HEK293T (cell line): Measurements from ENCODE around the gene TBK1.
"Not testable (repeated sequence)": the region's sequence is repeated elsewhere in the genome, so short reads cannot be mapped to it uniquely, and the experiment has no call there.

ENCODE experiments used
- CTCF ChIA-PET: fragments of 350-600 bp; formaldehyde crosslinking; extraction: SDS; loops from one replicate; lab custom pipeline; 2021; ENCODE audit warnings: antibody characterized with exemption, inconsistent platforms; lab: Yijun Ruan, JAX
- POLR2A ChIA-PET: fragments of 350-600 bp; formaldehyde crosslinking; extraction: SDS; loops from one replicate; lab custom pipeline; 2020; ENCODE audit warnings: antibody characterized with exemption, inconsistent platforms; lab: Yijun Ruan, JAX
- DNase-seq: peaks from one replicate; pipeline ENCODE4 v3.0.0; 2012; ENCODE audit warnings: mixed read lengths; ENCODE audit errors: extremely low spot score
- ARNT ChIP-seq: fragments of 450-650 bp; IDR thresholded peaks from 2 replicates; pipeline ENCODE4 v1.6.1; 2017; ENCODE audit warnings: mild to moderate bottlenecking
- BHLHE40 ChIP-seq: fragments of 450-650 bp; IDR thresholded peaks from 2 replicates; pipeline ENCODE4 v1.6.1; 2016; ENCODE audit warnings: mild to moderate bottlenecking, moderate library complexity, borderline replicate concordance
- CTBP1 ChIP-seq: fragments of 450-650 bp; IDR thresholded peaks from 2 replicates; pipeline ENCODE4 v1.6.1; 2016; ENCODE audit warnings: borderline replicate concordance
- ELF4 ChIP-seq: fragments of 450-650 bp; IDR thresholded peaks from 2 replicates; pipeline ENCODE4 v1.6.1; 2017; ENCODE audit warnings: antibody characterized with exemption
- FOXA1 ChIP-seq: fragments of 450-650 bp; IDR thresholded peaks from 2 replicates; pipeline ENCODE4 v1.6.1; 2016; ENCODE audit warnings: mild to moderate bottlenecking
- FOXK2 ChIP-seq: fragments of 450-650 bp; IDR thresholded peaks from 2 replicates; pipeline ENCODE4 v1.6.1; 2016; ENCODE audit warnings: mild to moderate bottlenecking
- FOXM1 ChIP-seq: fragments of 450-650 bp; IDR thresholded peaks from 2 replicates; pipeline ENCODE4 v1.6.1; 2017; ENCODE audit warnings: mild to moderate bottlenecking, borderline replicate concordance
- HDGF ChIP-seq: fragments of 450-650 bp; IDR thresholded peaks from 2 replicates; pipeline ENCODE4 v1.6.1; 2017; ENCODE audit warnings: antibody characterized with exemption, borderline replicate concordance
- L3MBTL2 ChIP-seq: fragments of 450-650 bp; conservative IDR thresholded peaks from 2 replicates; pipeline ENCODE4 v1.6.1; 2016; ENCODE audit warnings: mild to moderate bottlenecking
- LEF1 ChIP-seq: fragments of 450-650 bp; IDR thresholded peaks from 2 replicates; pipeline ENCODE4 v1.6.1; 2017; ENCODE audit warnings: mild to moderate bottlenecking, borderline replicate concordance
- NFRKB ChIP-seq: fragments of 450-650 bp; IDR thresholded peaks from 2 replicates; pipeline ENCODE4 v1.6.1; 2016; ENCODE audit warnings: mild to moderate bottlenecking, moderate library complexity
- SP1 ChIP-seq: fragments of 450-650 bp; IDR thresholded peaks from 2 replicates; pipeline ENCODE4 v1.6.1; 2017
- SUZ12 ChIP-seq: fragments of 450-650 bp; IDR thresholded peaks from 2 replicates; pipeline ENCODE4 v1.6.1; 2016; ENCODE audit warnings: mild to moderate bottlenecking
- TARDBP ChIP-seq: fragments of 450-650 bp; IDR thresholded peaks from 2 replicates; pipeline ENCODE4 v1.6.1; 2016
- ZNF384 ChIP-seq: fragments of 450-650 bp; IDR thresholded peaks from 2 replicates; pipeline ENCODE4 v1.6.1; 2016
- TF ChIP-seq, protein P1 (sequence below): fragments of 450-650 bp; IDR thresholded peaks from 2 replicates; pipeline ENCODE4 v1.6.1; 2016

TBK1 gene

GRCh38 chr12:64538121-64538520 is 86.2 kb downstream of the TBK1 start:
- POLR2A ChIA-PET = no interaction called here

DNA sequence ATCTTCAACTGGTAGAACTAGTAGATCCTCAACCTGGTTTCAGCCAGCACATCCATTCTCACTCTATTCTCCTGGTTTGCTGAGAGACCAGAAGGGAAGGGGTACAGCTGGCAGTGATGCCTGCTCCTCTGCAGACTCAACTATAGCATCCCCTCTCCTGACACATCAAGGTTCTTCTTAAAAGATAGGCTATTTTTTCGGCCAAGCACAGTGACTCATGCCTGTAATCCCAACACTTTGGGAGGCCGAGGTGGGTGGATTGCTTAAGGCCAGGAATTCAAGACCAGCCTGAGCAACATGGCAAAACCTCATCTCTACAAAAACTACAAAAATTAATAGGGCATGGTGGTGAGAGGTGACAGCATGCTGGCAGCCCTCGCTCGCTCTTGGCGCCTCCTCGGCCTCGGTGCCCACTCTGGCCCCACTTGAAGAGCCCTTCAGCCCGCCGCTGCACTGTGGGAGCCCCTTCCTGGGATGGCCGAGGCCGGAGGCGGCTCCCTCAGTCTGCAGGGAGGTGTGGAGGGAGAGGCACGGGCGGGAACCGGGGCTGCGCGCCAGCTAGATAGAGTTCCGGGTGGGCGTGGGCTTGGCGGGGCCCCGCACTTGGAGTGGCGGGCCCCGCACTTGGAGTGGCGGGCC is 90.6 kb downstream of the TBK1 start:
- POLR2A ChIA-PET, CTCF ChIA-PET, DNase-seq: not testable (repeated sequence)

More at GRCh38 chr12:64538121-64538520, 86.2 kb downstream of the TBK1 start:
- CTCF ChIA-PET = interaction anchor here (0.8 to 1.7 kb wide), 2 partner anchors 11 to 160 kb away, joined by 3 to 7 read pairs; no protein-coding TSS in a partner anchor
- TF ChIP-seq FOXM1 = no peak
- no peak for TF ChIP-seq ELF4
- no peak for TF ChIP-seq ZNF384
- TF ChIP-seq ARNT = no peak
- TF ChIP-seq HDGF = no peak
- no peak for TF ChIP-seq BHLHE40
- TF ChIP-seq L3MBTL2 = no peak
- TF ChIP-seq, protein P1, sequence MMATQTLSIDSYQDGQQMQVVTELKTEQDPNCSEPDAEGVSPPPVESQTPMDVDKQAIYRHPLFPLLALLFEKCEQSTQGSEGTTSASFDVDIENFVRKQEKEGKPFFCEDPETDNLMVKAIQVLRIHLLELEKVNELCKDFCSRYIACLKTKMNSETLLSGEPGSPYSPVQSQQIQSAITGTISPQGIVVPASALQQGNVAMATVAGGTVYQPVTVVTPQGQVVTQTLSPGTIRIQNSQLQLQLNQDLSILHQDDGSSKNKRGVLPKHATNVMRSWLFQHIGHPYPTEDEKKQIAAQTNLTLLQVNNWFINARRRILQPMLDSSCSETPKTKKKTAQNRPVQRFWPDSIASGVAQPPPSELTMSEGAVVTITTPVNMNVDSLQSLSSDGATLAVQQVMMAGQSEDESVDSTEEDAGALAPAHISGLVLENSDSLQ = no peak
- TF ChIP-seq NFRKB = no peak
- no peak for TF ChIP-seq FOXK2
- no peak for TF ChIP-seq LEF1
- TF ChIP-seq TARDBP = no peak
- no peak for DNase-seq

- no peak for DNase-seq
- TF ChIP-seq, protein P1 = peak; percentile 21; the same call in 1 of the 2 replicates
- TF ChIP-seq CTBP1 (no peak), ELF4 (no peak), TARDBP (no peak)
- CTCF ChIA-PET = interaction anchor here (0.6 to 2.2 kb wide), 3 partner anchors 61 to 153 kb away, joined by 3 to 6 read pairs (median 4); no protein-coding TSS in a partner anchor
- POLR2A ChIA-PET = interaction anchor here (1.2 to 1.3 kb wide), 2 partner anchors 10 to 64 kb away, joined by 4 read pairs; no protein-coding TSS in a partner anchor
Measured at GRCh38 chr12:64544371-64545080, 92.6 kb downstream of the TBK1 start.

GRCh38 chr12:64545081-64545382 is 93.1 kb downstream of the TBK1 start:
- CTCF ChIA-PET = interaction anchor here (0.5 to 2.2 kb wide), 4 partner anchors 61 to 730 kb away, joined by 3 to 6 read pairs (median 5); no protein-coding TSS in a partner anchor
- TF ChIP-seq SUZ12 (no peak), FOXK2 (no peak), FOXA1 (no peak), ELF4 (no peak), SP1 (no peak), ZNF384 (no peak), L3MBTL2 (no peak), LEF1 (no peak), FOXM1 (no peak), HDGF (no peak), NFRKB (no peak), ARNT (no peak), CTBP1 (no peak), TARDBP (no peak), BHLHE40 (no peak)
- TF ChIP-seq, protein P1 = no peak
- no peak for DNase-seq
- POLR2A ChIA-PET = interaction anchor here (1.2 to 1.3 kb wide), 2 partner anchors 11 to 63 kb away, joined by 4 read pairs; no protein-coding TSS in a partner anchor

DNA sequence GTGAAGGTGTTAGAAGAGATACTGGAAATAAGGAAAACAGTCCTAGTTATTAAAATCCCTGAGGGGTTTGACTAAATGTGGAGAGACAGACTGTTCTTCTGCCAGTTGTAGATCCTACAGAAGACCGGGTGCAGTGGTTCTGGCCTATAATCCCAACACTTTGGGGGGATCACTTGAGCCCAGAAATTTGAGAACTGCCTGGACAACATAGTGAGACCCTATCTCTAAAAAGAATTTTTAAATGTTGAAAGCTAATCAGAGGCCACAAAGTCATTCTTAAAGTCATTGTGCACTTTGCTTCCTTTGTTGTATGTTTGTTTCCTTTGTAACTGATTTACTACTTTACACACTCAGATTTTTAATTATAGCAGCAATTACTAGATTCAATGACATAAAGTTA is 97.2 kb downstream of the TBK1 start:
- POLR2A ChIA-PET = interaction anchor here (1.0 to 1.5 kb wide), 2 partner anchors 59 to 145 kb away, joined by 3 read pairs; partner anchors contain the start of gene XPOT
- CTCF ChIA-PET = interaction anchor here (0.5 to 2.8 kb wide), 17 partner anchors 8 to 266 kb away, joined by 3 to 31 read pairs (median 3); partner anchors contain the start of gene RASSF3
- no peak for DNase-seq
- TF ChIP-seq SP1 = no peak
- TF ChIP-seq LEF1 = no peak
- TF ChIP-seq L3MBTL2 = no peak
- no peak for TF ChIP-seq FOXM1
- TF ChIP-seq BHLHE40 = no peak
- TF ChIP-seq TARDBP = no peak
- TF ChIP-seq SUZ12 = no peak
- no peak for TF ChIP-seq NFRKB
- TF ChIP-seq FOXK2 = no peak
- no peak for TF ChIP-seq CTBP1
- no peak for TF ChIP-seq ELF4
- no peak for TF ChIP-seq ARNT
- TF ChIP-seq FOXA1 = no peak
- TF ChIP-seq ZNF384 = no peak

DNA sequence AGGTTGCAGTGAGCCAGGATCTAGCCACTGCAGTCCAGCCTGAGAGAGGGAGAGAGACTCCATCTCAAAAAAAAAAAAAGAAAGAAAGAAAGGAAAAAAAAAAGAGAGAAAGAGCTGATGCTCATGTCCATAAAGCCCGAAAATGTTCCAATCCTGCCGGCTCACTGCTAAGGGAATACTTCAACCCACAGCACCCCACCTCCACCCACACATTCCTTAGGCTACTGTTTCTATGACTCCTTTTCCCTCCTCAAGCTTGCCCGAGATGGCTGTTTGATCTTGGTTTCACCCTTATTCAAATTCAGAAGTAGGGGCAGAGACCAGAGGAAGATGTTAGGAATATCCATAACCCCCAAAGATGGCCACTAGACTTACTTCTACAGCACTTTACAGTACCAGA is 98.8 kb downstream of the TBK1 start:
- CTCF ChIA-PET = interaction anchor here (2.8 kb wide), 1 partner anchor 10 kb away, joined by 17 read pairs; no protein-coding TSS in a partner anchor
- no peak for DNase-seq
- POLR2A ChIA-PET = no interaction called here
- TF ChIP-seq FOXA1 = no peak
- TF ChIP-seq LEF1 = no peak
- TF ChIP-seq BHLHE40 = no peak
- no peak for TF ChIP-seq NFRKB
- TF ChIP-seq, protein P1 = no peak
- no peak for TF ChIP-seq ARNT
- no peak for TF ChIP-seq L3MBTL2
- no peak for TF ChIP-seq SP1
- TF ChIP-seq FOXM1 = no peak
- TF ChIP-seq ELF4 = no peak
- no peak for TF ChIP-seq HDGF
